HG03039 (cell line): ENCODE measurements around the gene USP36.

Source experiments
- ATAC-seq: cut with Tn5 transposase; IDR thresholded peaks from one replicate; pipeline ENCODE4 v1.9.1; 2021; ENCODE audit warnings: mild to moderate bottlenecking, moderate library complexity; ENCODE audit not compliant: unreplicated experiment

The USP36 gene

DNA sequence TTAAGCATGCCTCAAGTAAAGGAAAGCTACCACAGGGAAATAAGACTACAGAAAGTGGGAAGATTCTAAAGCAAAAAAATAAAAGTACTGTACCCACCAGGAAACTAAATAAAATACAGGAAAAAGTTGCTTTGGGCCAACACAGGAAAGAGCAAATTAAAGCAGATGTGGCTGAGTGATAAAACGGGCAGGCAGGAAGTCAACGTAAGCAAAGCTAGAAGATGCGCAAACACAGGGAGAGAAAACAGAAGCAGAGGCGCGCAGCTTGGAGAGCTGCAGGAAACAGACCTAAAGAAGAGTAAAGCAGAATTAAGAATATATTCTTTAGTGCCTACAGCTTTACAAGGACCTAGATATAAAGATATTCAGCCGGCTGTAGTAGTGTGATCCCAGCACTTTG lies 21.7 kb downstream of the USP36 start:
- ATAC-seq, result no peak

DNA sequence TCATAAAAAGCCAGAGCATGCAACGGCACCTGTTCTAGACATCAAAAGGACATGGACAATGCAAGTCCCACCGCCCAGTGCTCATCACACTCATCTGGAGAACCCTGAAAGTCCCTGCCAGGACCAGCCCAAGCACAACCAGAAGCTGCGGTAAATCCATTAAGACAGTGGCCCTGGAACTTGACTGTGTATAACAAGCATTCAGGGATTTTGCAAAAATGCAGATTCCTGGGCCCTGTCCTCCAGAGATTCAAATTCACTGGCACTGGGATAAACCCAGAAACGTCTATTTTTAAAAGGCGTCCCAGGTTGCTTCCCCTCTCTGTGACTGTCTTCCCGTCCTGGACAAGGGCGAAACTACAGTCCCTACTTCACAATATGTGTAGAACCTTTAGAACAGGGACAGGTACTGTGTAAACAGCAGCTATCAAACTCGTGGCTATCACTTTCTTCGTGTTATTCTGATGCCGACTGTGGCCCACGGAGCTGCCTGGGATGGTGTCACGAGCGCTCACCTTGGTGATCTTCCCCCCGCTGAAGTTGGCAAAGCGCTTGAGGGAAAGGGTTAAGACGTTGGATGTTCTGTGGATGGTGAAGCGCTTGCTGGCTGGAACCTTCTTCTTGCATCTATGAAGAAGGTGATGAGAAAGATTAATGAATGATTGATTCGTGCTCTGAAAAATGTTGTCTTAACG lies 22.3 kb downstream of the USP36 start:
- ATAC-seq, result no peak

DNA sequence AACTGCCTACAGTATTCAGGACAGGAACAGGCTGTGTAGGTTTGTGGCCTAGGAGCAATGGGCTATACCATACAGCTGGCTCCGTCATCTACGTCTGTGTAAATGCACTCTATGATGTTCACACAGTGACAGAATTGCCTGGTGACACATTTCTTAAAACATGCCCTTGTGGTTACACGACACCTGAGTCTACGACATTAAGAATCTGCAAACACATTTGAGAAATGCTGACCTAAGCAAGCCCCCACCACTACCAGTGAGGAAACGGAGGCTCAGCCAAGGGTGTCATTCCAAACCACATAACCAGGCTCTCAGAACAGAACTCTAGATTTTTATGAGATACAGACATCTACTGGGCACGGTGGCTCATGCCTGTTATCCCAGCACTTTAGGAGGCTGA lies 23.5 kb downstream of the USP36 start:
- no peak for ATAC-seq

DNA sequence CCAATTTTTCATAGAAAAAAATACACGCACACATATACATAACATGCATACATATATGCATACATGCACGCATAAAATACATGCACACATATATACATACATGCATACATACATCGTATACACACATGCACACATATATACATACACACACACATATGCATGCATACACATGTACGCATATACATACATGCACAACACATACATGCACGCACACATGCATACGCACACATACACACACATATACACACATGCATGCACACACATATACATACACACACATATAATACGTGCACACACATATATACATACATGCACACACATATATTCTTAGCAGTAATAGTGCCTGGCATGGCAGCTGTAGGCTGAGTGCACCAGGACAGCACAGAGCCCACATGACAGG lies 24.9 kb downstream of the USP36 start:
- no peak for ATAC-seq

DNA sequence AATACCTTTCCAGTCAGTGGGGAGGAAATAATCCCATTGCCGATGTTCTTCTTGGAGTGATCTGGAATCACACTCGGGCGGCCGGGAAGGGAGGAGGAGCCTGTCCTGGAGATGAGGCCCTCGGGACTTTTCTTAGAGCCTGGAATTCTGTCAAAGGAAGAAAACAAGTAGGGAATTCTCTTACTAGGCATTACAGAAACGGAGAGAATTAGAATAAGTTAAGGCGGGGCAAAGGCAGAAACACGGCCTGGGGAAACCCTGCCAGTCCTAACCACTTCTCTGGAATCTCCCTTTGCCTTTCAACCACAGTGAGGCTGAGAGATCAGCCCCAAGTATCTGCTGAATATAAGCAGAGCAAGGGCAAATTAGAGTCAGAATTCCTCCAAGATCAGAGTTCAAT lies 27.8 kb downstream of the USP36 start:
- no peak for ATAC-seq

DNA sequence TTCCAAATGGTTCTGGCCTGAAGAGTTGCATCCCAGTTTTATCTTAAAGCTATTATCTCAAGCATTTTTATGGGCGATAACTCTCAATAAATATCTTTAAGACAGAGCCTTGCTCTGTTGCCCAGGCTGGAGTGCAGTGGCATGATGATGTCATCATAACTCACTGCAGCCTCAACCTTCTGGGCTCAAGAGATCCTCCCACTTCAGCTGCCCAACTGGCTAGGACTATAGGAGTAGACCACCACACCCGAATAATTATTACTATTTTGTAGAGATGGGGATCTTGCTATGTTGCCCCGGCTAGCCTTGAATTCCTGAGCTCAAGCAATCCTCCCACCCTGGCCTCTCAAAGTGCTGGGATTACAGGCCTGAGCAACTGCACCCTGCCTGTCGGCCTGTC lies 32.5 kb downstream of the USP36 start:
- no peak for ATAC-seq

DNA sequence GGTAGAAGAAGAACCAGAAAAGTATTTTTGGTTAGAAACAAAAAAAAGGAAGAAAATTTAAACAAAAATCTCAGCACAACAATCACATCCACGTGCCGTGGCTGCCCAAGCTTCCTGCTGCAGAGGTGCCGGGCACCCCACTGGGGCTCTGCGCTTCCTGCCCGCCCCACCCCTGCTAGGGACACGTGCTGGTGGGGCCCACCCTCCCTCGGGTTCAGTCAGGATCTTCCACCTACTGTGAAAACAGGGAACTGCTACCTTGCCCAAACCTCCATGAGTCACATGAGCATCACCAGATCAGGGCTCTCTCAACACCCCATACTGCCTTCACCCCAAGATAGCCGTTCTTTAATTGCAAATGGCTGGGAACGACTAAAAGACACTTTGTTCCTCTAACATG lies 34.2 kb downstream of the USP36 start:
- ATAC-seq, result no peak

DNA sequence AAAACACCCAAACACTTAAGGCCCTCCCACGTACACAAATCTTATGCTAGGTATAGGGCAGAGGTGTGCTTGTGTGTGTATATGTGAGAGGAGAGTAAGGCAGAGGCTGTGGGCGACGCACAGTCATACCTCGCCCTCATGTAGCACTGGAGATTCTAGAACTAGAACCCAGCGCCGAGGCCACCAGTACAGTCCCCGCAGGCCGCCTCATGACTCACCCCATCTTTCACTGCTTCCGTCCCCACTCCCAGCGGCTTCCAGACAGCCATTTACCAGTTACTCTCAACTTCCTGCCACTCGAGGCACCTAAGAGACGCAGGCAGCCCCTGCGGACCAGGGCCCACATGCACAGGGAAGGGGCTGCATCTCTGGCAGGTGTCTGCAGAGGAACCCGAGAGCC lies 35.3 kb downstream of the USP36 start:
- ATAC-seq, result no peak

DNA sequence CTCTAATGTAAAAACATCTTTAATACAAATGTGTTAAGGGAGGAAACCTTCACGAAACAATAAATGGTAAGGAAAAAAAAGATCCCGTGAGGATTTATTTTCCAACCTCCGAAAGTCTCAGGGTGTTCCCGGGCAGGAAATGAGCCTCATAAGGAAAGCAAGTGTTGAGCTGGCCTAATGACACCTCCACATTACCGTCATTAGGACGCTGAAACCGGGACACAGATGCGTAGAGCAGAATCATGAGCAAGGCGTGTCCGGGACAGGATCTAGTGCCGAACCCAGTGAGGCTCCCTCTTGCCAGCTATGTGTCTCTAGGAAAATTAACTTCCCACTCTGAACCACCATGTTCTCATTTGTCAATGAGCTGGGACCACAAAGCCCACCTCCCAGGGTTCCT lies 35.8 kb downstream of the USP36 start:
- no peak for ATAC-seq

DNA sequence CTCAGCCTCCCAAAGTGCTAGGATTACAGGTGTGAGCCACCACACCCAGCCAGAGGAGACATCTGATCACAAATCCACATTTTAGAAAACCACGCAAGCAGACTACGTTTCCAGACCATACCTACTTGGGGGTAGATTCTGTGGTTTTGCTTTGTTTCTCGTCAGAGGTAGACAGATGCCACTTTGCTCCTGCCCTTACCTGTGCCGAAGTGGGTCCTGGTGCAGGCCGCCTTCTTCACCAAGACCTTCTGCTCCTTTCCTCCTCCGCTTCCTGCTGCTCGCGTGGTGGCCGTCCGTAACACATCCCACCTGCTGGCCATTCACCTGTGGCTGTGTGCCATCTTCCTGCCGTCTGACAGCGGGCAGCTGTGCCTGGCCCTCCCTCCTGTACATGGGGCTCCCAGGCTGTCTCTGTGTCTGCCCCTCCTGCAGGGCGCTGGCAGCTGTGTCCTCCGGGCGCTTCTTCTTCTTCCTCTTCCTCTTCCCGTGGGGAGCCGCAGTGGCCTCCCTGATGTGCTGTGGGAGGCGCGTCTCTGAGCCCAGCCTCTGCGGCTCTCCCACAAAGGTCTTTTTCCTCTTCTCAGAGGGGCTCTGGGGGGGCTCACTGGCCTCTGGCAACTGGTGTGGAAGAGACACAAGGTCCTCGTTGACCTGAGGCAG lies 37.3 kb downstream of the USP36 start:
- ATAC-seq, result no peak

DNA sequence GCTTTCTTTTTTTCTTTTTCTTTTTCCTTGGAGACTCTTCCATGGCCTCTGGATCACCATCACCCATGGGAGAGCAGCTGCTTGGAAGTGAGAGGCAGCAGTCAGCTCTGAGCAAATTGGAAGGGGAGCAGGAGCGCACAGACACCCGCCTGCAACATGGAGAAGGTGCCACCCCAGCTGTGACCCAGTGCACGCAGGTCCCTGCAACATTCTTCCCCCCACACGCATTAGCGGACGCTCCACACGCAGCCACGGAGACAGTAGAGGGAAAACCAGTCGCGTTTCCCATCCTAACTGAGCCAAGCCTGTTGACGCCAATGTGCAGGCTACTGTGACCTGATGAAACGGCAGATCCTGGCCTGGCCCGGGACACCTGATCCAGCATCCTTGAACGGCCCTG lies 38.2 kb downstream of the USP36 start:
- no peak for ATAC-seq

DNA sequence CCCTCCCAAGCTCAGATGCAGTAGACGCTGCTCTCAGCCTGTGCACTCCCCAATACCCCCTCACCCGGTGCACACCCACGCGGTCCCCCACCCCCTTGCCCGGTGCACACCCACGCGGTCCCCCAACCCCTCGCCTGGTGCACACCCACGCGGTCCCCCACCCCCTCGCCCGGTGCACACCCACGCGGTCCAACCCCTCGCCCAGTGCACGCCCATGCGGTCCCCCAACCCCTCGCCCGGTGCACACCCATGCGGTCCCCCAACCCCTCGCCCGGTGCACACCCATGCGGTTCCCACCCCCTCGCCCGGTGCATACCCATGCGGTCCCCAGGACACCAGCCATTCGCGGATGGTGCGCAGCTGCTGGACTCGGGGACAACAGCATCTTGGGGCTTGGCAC lies 38.6 kb downstream of the USP36 start:
- ATAC-seq, result no peak

DNA sequence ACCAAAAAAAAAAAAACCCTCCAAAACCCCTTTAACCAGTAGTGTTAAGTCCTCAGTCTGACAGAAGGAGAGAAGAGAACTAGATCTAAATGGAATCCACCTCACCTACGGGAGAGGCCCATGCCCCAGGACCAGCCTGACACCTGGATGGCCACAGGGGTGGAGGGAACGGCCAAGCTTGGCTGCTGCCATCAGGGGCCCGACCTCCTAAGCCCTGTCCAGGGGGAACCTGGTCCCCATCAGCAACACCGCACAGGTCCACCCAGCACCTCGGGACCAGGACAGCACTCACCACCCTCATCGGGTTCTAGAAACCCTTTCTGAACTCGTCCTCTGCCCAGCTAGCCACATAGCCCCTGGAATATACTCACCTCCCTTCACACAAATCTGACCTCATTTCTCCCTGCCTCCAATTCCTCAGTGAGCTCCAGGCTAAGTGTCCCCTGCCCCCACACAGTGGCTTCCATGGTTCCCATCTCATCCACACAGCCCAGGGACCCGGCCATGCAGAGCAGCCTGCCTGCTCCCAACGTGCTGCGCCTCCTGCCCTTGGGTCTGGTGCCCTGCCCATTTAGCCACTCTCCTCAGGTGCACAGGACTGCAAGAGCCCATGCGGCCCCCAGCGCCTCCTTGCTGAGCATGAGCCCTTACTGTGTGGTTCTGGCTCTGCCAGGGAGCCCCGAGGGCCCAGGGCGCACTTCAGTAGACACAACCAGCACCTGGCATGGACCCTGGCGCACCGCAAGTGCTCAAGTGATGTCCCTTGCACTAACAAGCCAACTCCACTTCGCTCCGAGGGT lies 40.3 kb downstream of the USP36 start:
- no peak for ATAC-seq

DNA sequence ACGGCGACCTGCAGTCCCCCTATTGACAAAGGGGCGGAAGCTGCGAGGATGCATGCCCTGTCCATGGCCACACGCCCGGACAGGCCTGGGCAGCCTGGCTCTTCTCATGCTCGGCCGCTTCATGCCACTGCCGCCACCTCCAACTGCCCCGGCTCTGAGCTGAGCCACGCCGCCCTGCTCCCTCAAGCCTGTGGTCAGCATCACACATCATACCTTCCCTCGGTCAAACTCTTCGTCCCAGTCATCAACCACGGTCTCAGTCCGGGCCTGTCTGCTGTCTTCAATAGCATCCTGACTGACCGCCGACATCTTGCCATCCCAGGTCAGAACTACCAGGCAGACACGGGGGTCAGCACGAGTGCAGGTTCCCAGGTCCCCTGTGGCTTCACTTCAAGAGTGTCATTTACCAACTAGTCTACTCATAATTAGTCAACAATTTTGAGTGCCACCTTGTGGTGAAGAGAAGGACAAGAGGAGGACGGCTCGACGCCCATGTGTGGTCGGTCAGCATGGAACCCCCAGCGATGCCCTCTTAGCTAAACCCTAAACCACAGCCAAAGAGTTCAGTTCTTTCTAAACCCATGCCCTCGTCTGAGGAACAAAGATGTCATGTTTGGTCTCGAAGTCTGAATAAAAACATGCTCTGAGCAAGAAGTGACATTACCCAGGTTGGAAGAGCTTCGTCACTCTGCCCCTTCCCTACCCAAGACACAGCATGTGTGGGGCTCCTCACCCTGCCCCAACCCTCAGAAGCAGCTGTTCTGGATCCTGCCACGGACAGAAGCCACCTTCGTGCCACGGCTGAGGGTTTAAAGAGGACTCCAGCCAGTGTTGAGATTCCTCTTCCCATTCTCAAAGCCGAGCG lies 41.7 kb downstream of the USP36 start:
- ATAC-seq, result no peak

DNA sequence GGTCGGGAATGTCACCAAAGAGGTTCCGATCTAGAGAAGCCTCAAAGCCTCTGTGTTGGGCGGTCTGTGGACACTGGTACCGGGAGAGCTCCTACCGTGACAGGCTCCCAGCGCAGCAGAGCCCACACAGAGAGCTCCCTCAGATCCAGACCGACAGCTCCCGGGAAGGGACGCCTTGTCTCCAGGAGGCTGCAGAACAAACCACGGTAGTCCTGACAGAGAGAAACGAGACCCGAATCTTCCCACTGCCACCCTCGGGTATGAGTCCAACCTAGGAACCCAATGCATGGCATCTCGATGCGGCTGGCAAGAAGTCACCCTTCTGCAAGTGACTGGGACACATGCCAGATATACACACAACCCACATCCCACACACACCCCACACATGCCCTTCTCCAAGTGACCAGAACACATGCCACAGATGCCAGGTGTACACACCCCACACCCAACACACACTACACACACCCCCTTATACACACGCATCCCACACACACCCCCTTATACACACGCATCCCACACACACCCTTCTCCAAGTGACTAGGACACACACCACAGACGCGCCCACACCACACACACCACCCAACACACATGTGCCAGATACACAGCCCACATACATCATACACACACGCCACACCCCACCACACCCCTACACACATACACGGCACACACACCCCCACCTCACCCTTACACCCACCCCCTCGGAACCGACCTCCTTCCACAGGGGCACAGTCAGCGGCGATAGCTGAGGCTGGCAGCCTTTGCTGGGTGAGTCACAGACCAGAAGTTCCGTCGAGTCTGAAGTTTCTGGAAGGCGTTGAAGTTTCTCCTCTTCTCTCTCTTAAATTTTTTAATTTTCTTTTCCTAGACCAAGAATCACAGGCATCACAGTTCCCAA lies 42.7 kb downstream of the USP36 start:
- no peak for ATAC-seq

DNA sequence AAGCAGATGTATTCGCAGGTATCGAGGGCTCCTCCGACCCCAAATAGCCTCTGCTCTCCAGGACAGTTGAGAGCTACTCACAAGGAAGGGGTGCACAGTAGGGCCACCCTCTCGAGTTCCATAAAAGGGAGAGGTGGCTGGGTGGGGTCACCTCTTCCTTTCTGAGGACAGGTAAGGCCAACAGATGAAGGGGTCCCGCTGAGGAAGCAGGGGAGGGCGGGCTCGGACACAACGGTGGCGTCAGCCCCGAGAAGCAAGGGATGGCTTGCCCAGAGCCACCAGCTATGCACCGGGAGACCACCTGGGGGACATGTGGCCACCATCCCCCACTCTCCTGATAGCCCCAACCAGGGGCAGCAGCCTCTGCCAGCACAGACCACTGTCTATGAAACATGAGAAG lies 43.4 kb downstream of the USP36 start:
- ATAC-seq, result no peak

DNA sequence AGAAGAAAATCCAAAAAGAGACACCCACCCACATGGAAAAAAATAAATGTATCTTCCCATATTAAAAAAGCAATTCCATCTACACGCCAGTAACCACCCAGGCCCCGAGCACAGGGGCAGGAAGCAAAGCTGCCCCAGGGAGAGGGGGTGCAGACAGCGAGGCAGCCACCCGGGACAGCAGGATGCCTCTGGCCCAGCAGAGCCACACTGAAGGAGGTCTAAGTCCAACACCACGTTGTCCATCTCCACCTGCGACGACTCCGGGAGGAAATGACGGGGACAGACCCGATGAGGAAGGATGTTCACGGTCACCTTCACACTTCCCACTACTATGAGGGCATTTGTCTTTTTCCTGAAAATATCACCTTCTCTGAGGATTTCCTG lies 44.1 kb downstream of the USP36 start:
- ATAC-seq, result no peak

DNA sequence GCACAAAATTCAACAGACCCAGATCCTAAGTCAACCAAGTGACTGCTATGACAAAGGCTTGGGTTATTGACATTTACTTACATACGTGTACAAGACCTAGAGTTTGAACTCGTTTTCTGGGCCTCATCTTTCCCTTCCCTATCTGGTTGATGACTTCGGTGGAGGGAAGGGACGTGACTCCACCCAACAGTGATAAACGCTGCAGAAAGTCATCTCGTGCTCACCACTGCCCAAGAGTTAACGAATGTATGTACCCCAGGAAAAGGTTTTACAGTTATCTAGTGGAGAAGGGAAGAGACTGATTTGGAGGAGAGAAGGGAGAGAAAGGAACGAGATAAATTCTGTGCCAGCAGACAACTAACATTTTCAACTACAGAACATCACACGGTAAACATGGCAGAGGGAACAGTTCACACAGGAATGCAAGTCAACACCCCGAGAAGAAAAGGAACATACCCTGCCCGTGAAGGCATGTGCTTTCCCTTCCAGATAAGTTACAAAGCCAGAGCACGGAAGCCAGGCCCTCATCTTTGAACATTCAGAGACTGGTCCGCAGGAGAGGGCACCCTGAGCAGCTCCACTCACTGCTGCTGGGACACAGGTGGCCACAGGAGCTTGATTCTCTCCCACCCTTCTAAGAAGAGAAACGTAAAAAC lies 44.6 kb downstream of the USP36 start:
- ATAC-seq, result no peak

DNA sequence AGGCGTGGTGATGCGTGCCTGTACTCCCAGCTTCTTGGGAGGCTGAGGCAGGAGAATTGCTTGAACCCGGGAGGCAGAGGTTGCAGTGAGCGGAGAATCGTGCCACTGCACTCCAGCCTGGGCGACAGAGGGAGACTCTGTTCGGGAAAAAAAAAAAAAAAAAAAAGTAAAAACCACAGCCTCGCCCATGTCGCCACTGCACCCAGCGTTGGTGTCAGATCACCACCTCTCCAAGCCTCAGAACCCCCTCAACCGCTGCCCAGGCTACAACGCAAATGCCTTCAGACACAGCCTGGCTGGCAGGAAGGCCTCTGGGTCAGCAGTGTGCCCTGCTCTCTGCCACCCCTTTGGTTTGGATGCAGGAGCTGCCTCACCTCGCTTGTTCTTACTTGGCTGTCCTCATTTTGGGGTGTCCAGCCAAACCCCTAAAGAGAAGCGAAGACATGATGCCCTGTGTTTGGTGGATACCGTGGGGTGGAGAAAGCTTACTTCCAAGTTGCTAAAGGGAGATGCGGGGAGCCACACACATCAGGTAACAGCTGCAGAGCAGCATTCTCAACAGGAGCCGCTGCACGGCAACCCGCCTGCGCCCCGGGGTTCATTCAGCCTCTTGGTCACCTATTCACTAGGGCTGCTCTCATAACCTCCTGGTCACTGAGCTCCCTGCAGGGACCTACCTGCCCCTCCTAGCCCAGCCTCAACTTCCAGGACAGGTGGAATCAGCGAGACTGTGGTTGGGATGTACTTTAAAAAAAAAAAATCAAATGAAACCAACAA lies 45.6 kb downstream of the USP36 start:
- no peak for ATAC-seq
